ENCODE data around the gene HMGCR.

- TF ChIP-seq CTCF (conservative IDR thresholded peaks at IDR 0.05 in 1 of 2, IDR thresholded peaks at IDR 0.05 in 1 of 2; ENCODE audit: extremely low read depth in 1 of 2, insufficient read depth in 1 of 2, low read depth in 1 of 2, low read length in 2 of 2) (no peak), EZH2 (IDR thresholded peaks at IDR 0.05; ENCODE audit: borderline replicate concordance, low read length) (no peak)
Observed at GRCh38 chr5:75363726-75364495, 26.9 kb downstream of the HMGCR start.

All from mammary epithelial cell (primary cell).